ENCODE data around the gene TSPEAR.
"Not testable (repeated sequence)": the region's sequence is repeated elsewhere in the genome, so short reads cannot be mapped to it uniquely, and the experiment has no call there.

Gene TSPEAR

DNA sequence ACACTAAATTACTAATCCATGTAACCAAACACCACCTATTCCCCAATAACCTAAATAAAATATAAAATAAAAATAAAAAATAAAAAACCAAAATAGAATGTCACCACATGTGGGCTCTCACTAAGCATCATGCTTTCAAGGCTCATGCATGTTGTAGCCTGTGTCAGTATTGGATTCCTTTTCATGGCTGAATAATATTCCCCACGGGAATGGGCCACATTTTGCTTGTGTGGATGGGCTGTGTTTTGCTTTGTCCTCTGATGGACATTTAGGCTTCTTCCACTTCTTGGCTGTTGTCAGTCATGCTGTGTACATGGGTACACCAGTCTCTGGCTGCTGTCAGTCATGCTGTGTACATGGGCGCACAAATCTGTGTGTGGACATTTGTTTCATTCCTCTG, 122.3 kb downstream of the TSPEAR start:
- Histone ChIP-seq H3K4me3 (ENCODE audit: low read depth, low read length) (no peak overlapping the region), H3K9me3 (ENCODE audit: control insufficient read depth, insufficient read depth, low read depth, low read length) (0 out of 2 replicates have a peak, but pooled peaks cover 2% of the 10 kb centered on the region), H3K27me3 (ENCODE audit: control insufficient read depth, insufficient read depth, low read length) (no peaks in the 10 kb centered on the region), H3K9ac (ENCODE audit: low read length) (no peak overlapping the region), H3K4me1 (ENCODE audit: control insufficient read depth, insufficient read depth, low read length) (peaks cover 21% of the 10 kb centered on the region), H3K27ac (ENCODE audit: low read depth, low read length) (no peak overlapping the region), H3K36me3 (ENCODE audit: control insufficient read depth, insufficient read depth, low read length) (no peaks in the 10 kb centered on the region)

DNA sequence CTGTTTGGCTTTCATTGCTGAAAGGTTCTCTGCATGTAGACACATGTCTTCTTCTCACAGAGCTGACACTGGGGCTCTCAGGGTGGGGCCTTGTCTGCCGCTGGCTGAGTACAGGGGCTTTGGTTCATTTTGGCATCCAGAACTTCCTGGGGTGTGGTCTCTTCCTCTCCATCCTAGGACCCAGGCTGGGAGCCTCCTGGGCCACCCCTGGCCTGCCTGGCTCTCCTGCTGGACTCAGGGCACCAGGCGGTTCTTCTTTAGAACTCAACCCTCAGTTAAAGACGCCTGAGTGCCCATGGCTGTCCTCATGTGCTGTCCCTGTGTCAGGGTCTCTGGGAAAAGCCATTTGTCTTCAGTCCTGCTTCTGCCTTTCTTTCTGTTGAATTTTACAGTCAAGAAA, 125.5 kb downstream of the TSPEAR start:
- Histone ChIP-seq H3K9ac (ENCODE audit: low read length) (no peak overlapping the region), H3K36me3 (ENCODE audit: control insufficient read depth, insufficient read depth, low read length) (no peaks in the 10 kb centered on the region), H3K4me3 (ENCODE audit: low read depth, low read length) (no peak overlapping the region), H3K4me1 (ENCODE audit: control insufficient read depth, insufficient read depth, low read length) (peaks cover 3% of the 10 kb centered on the region; the same call in 1 of the 2 replicates), H3K9me3 (ENCODE audit: control insufficient read depth, insufficient read depth, low read depth, low read length) (peaks cover 11% of the 10 kb centered on the region), H3K27ac (ENCODE audit: low read depth, low read length) (no peak overlapping the region), H3K27me3 (ENCODE audit: control insufficient read depth, insufficient read depth, low read length) (no peaks in the 10 kb centered on the region)

DNA sequence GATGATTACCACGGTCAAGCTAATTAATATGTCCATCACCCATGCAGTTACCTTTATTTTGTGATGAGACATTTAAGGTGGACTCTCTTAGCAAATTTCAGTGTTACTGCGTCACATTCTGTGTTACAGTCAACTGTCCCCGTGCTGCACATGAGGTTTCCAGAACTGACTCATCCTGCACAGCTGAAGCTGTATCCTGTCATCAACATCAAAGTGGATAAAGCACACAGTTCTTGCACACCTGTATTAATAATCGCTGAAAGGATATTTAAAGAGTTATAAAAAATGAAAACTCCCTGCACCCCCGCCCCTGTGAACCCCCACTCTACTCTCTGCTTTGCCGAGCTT, 127.6 kb downstream of the TSPEAR start:
- Histone ChIP-seq H3K36me3 (ENCODE audit: control insufficient read depth, insufficient read depth, low read length) (no peaks in the 10 kb centered on the region), H3K9me3 (ENCODE audit: control insufficient read depth, insufficient read depth, low read depth, low read length) (peaks cover 12% of the 10 kb centered on the region), H3K27me3 (ENCODE audit: control insufficient read depth, insufficient read depth, low read length) (no peaks in the 10 kb centered on the region), H3K4me3 (ENCODE audit: low read depth, low read length) (no peak overlapping the region), H3K9ac (ENCODE audit: low read length) (no peak overlapping the region), H3K27ac (ENCODE audit: low read depth, low read length) (no peak overlapping the region), H3K4me1 (ENCODE audit: control insufficient read depth, insufficient read depth, low read length) (no peaks in the 10 kb centered on the region)

DNA sequence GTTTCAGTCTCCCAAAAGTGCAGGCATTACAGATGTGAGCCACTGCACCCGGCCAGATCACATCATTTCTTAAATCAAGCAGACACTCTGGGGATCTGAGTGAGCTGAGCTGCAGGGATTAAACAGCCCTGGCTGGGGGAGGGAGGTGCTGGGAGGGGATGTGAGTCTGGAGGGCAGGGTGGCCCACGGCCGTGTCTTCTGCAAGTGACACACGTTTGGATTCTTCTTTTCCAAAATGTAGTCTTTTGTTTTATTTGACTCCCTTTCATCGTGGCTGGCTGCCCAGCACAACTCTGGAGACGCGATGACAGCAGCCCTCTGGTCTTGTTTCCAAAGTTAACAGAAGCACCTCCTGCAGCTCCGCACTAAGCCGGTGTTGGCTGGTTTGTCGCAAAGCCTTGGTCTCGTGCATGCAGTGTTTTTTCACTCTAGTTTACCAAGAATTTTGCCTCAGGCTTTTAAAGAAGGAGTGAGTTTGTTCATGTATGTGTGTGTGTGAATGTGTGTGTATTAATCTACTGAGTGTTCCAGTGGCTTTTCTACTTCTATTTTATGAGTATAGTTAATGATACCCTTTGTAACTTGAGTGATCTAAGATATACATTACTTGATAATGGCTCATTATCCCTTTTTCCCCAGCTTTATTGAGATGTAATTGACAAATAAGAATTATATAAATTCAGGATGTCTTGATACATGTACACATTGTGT, 128.1 kb downstream of the TSPEAR start:
- Histone ChIP-seq H3K9me3 (ENCODE audit: control insufficient read depth, insufficient read depth, low read depth, low read length) (peaks cover 12% of the 10 kb centered on the region), H3K36me3 (ENCODE audit: control insufficient read depth, insufficient read depth, low read length) (no peaks in the 10 kb centered on the region), H3K4me1 (ENCODE audit: control insufficient read depth, insufficient read depth, low read length) (no peaks in the 10 kb centered on the region), H3K4me3 (ENCODE audit: low read depth, low read length) (no peak overlapping the region), H3K9ac (ENCODE audit: low read length) (no peak overlapping the region), H3K27me3 (ENCODE audit: control insufficient read depth, insufficient read depth, low read length) (no peaks in the 10 kb centered on the region), H3K27ac (ENCODE audit: low read depth, low read length) (no peak overlapping the region)

DNA sequence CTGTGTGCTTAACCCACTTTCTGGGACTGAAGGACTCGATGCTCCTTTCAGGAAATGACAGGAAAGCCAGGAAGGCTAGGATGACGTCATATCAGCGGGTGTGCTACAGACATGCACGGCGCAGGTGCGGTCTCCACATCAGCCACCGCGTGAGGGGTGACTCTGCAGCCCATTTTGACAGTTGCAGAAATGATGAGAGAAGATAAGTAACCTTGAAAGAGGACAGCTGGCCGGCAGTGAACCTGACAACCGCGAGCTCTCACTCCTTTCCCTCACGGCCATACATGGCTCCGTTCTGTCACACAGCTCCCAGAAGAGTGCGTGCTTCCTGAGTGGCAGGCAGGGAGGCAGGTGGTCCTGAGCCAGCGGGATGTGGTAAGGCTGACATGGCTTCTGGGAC, 129.3 kb downstream of the TSPEAR start:
- H3K9ac ChIP-seq (ENCODE audit: low read length) = no peak overlapping the region

DNA sequence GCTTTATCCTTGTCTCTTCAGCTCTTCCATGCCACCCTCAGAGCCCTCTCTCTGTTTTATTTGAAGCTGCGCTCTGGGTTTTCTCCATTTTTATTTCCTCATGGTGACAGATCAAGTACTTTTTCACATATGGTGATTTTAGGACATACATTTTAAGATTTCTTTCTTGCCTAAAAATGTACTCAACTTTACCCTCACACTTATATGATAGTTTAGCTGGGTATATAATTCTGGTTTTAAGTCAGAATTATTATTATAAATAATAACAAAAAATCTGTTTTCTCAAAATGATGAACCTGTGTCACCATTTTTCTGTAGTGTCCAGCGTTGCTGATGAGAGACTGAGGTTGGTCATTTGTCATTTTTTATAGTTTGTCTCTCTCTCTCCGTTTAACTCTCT, 130.2 kb downstream of the TSPEAR start:
- Histone ChIP-seq H3K27ac (ENCODE audit: low read depth, low read length) (no peak overlapping the region), H3K36me3 (ENCODE audit: control insufficient read depth, insufficient read depth, low read length) (no peaks in the 10 kb centered on the region), H3K9ac (ENCODE audit: low read length) (no peak overlapping the region), H3K4me1 (ENCODE audit: control insufficient read depth, insufficient read depth, low read length) (no peaks in the 10 kb centered on the region), H3K4me3 (ENCODE audit: low read depth, low read length) (no peak overlapping the region), H3K27me3 (ENCODE audit: control insufficient read depth, insufficient read depth, low read length) (no peaks in the 10 kb centered on the region), H3K9me3 (ENCODE audit: control insufficient read depth, insufficient read depth, low read depth, low read length) (peaks cover 20% of the 10 kb centered on the region)

More for the DNA sequence above, 129.3 kb downstream of the TSPEAR start:
- Histone ChIP-seq H3K4me1 (ENCODE audit: control insufficient read depth, insufficient read depth, low read length) (no peaks in the 10 kb centered on the region), H3K9me3 (ENCODE audit: control insufficient read depth, insufficient read depth, low read depth, low read length) (peaks cover 16% of the 10 kb centered on the region), H3K36me3 (ENCODE audit: control insufficient read depth, insufficient read depth, low read length) (no peaks in the 10 kb centered on the region), H3K27ac (ENCODE audit: low read depth, low read length) (no peak overlapping the region), H3K4me3 (ENCODE audit: low read depth, low read length) (no peak overlapping the region), H3K27me3 (ENCODE audit: control insufficient read depth, insufficient read depth, low read length) (no peaks in the 10 kb centered on the region)

DNA sequence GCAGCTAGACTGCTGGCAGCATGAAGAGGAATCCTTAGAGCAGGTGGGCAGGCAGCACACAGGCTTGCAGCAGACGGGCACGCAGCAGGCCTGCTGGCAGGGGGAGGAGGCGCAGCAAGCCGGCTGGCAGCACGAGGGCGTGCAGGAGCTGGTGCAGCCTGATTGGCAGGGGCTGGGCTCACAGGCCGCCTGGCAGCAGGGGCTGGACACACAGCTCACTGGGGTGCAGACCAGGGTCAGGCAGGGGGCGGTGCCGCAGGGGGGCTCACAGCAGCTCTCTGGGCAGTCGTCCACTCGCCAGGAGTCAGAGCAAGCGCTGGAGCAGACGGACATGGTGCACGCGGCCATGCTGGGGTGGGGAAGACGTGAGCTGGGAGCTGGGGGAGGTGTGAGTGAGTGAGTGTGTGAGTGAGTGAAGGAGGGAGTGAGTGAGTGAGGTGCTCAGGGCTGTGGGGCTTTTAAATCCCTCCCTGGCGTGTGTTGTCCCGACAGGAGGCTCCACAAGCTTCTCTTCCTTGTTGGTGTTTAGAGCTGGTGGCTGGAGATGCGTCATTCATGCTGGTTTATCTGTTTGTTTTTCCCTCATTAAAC, 131.0 kb downstream of the TSPEAR start, which contains the start of gene KRTAP10-5:
Gene KRTAP10-5, minus strand, starts transcription at position 374 of the 591 bp plus-strand sequence. Its CDS starts 26 bp downstream, at position 348.
- not testable (repeated sequence) for H3K4me1 ChIP-seq (ENCODE audit: control insufficient read depth, insufficient read depth, low read length); H3K9ac ChIP-seq (ENCODE audit: low read length); H3K27ac ChIP-seq (ENCODE audit: low read depth, low read length); H3K27me3 ChIP-seq (ENCODE audit: control insufficient read depth, insufficient read depth, low read length); H3K36me3 ChIP-seq (ENCODE audit: control insufficient read depth, insufficient read depth, low read length); H3K4me3 ChIP-seq (ENCODE audit: low read depth, low read length)
- H3K9me3 ChIP-seq (ENCODE audit: control insufficient read depth, insufficient read depth, low read depth, low read length) = peaks cover 17% of the 10 kb centered on the region

DNA sequence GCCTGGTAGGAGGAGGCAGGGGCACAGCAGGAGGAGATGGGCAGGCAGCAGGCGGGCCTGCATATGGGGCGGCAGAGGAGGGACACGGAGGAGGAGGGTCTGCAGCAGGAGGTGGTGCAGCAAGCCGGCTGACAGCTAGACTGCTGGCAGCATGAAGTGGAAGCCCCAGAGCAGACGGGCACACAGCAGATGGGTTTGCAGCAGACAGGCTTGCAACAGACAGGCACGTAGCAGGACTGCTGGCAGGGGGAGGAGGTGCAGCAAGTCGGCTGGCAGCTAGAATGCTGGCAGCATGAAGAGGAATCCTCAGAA, 131.6 kb downstream of the TSPEAR start:
- Histone ChIP-seq H3K27me3 (ENCODE audit: control insufficient read depth, insufficient read depth, low read length) (no peaks in the 10 kb centered on the region), H3K36me3 (ENCODE audit: control insufficient read depth, insufficient read depth, low read length) (no peaks in the 10 kb centered on the region), H3K4me1 (ENCODE audit: control insufficient read depth, insufficient read depth, low read length) (0 out of 2 replicates have a peak, but pooled peaks cover 4% of the 10 kb centered on the region), H3K27ac (ENCODE audit: low read depth, low read length) (no peak overlapping the region), H3K9me3 (ENCODE audit: control insufficient read depth, insufficient read depth, low read depth, low read length) (peaks cover 17% of the 10 kb centered on the region), H3K9ac (ENCODE audit: low read length) (no peak overlapping the region), H3K4me3 (ENCODE audit: low read depth, low read length) (no peak overlapping the region)

DNA sequence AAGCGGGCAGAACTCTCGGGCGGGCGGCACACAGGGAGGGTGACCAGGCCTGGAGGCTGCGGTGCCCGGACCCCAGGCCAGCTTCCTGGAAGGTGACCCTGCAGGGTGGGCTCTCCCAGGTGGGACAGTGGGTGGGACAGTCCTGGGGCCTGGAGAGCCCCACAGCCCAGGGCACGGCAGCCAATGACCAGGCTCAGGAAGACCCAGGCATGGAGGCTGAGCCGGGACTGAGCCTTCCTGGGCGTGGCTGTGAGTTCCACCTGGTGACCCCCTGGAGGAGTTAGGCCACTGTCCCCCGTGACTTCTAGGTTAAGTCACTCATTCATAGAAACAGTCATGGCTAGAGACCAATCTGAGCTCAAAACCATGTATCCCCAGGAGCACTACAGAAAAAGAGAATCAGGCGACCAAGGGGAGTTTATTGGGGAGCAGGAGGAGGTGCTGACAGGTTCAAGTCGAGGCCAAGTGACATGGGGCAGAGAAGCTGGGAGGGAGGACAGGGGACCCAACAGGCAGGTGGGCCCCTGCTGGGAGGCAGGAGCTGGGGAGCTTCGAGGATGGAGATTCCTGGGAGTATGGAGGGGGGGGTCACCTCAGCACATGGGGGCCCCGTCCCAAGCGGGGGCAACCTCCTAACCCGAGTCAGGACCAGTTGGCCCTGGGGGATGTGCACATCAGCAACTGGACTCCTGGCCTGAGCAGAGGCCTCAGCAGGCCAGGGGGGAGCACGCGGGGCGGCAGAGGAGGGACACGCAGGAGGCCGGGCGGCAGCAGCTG, 132.1 kb downstream of the TSPEAR start:
- no peak overlapping the region for H3K27ac ChIP-seq (ENCODE audit: low read depth, low read length)
- H3K9me3 ChIP-seq (ENCODE audit: control insufficient read depth, insufficient read depth, low read depth, low read length) = peaks cover 17% of the 10 kb centered on the region
- H3K4me1 ChIP-seq (ENCODE audit: control insufficient read depth, insufficient read depth, low read length) = 0 out of 2 replicates have a peak, but pooled peaks cover 5% of the 10 kb centered on the region
- H3K4me3 ChIP-seq (ENCODE audit: low read depth, low read length) = no peak overlapping the region
- no peaks in the 10 kb centered on the region for H3K36me3 ChIP-seq (ENCODE audit: control insufficient read depth, insufficient read depth, low read length)
- H3K9ac ChIP-seq (ENCODE audit: low read length) = no peak overlapping the region
- H3K27me3 ChIP-seq (ENCODE audit: control insufficient read depth, insufficient read depth, low read length) = no peaks in the 10 kb centered on the region

DNA sequence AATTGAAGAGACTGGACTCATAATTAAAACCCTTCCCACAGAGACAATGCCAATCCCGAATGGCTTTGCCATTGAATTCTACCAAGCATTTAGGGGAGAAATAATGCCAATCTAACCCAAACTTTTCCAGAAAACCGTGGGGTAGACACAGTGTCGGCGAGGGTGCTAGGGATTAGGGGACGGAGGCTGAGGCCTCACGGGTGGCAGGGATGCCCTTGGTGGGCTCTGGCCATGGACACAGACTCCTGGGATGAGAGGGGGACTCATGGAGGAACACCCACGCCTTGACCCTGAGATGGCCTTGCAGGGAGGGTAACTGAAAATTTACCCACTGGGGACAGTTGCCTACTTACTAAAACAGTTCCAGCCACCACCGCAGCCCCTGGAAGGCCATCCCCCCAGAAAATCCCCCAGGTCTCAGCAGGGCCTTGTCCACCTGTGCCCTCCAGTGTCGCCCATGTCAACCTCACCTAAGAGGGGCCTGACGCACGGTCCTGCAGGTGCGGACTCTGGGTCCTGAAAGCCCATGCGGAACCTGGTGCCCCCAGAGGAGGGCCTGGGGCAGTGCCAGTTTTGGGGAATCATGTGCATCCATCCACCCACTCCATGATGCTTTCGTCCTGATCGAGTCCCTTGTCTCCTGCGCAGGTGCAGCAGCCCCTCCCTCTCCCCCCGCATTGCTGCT, 132.9 kb downstream of the TSPEAR start:
- Histone ChIP-seq H3K27me3 (ENCODE audit: control insufficient read depth, insufficient read depth, low read length) (no peaks in the 10 kb centered on the region), H3K27ac (ENCODE audit: low read depth, low read length) (no peak overlapping the region), H3K36me3 (ENCODE audit: control insufficient read depth, insufficient read depth, low read length) (no peaks in the 10 kb centered on the region), H3K9ac (ENCODE audit: low read length) (no peak overlapping the region), H3K4me1 (ENCODE audit: control insufficient read depth, insufficient read depth, low read length) (0 out of 2 replicates have a peak, but pooled peaks cover 5% of the 10 kb centered on the region), H3K9me3 (ENCODE audit: control insufficient read depth, insufficient read depth, low read depth, low read length) (peaks cover 17% of the 10 kb centered on the region), H3K4me3 (ENCODE audit: low read depth, low read length) (no peak overlapping the region)

Data from HUES6 (cell line).